K562 (cell line): ENCODE data around the gene DELE1. TPM values are rescaled to one million over a fixed set of nuclear protein-coding genes. Genes with fewer than 3 reads are reported as not detected.

Source experiments
- CBFA2T2 ChIP-seq: fragments of 450-650 bp; conservative IDR thresholded peaks from 2 replicates; pipeline ENCODE4 v1.6.1; 2017; ENCODE audit warnings: mild to moderate bottlenecking
- FOXK2 ChIP-seq, 2 experiments: fragments of 450-650 bp; IDR thresholded peaks in 1 of 2; conservative IDR thresholded peaks in 1 of 2; 2 replicates each; pipeline ENCODE4 v1.6.1; 2016; ENCODE audit warnings: low read depth in 2 of 2, mild to moderate bottlenecking in 1 of 2
- JUND ChIP-seq, 2 experiments: IDR thresholded peaks; 2 replicates in 1 of 2; 3 replicates in 1 of 2; pipeline ENCODE4 v1.6.1; 2011; ENCODE audit warnings: borderline replicate concordance in 2 of 2, low read depth in 2 of 2, low read length in 2 of 2, improper control_type of control experiment in 1 of 2, missing biosample characterization in 1 of 2, missing genetic modification characterization in 1 of 2, missing genetic modification reagents in 1 of 2
- MYC ChIP-seq, 2 experiments: fragments of 250-450 bp in 1 of 2; sonication (Bioruptor Pico) in 1 of 2; IDR thresholded peaks; 2 replicates each; pipeline versions ENCODE4 v1.5.1 to v1.6.1; 2012 to 2021; ENCODE audit warnings: low read depth in 2 of 2, borderline replicate concordance in 1 of 2, improper control_type of control experiment in 1 of 2, low read length in 1 of 2, mild to moderate bottlenecking in 1 of 2, moderate library complexity in 1 of 2
- SRSF7 ChIP-seq: fragments of 200-400 bp; formaldehyde crosslinking; optimal IDR thresholded peaks from 2 replicates; pipeline ENCODE3; 2017; ENCODE audit warnings: mild to moderate bottlenecking, low read depth, low read length
- U2AF2 ChIP-seq: fragments of 200-400 bp; formaldehyde crosslinking; optimal IDR thresholded peaks from 2 replicates; pipeline ENCODE3; 2017; ENCODE audit warnings: low read depth, mild to moderate bottlenecking, low read length
- polyA plus RNA-seq, 8 experiments: library from polyadenylated mRNA; depleted of rRNA in 4 of 8; stranded (reverse) in 5 of 8; unstranded in 3 of 8; fragments of >200 nt; fragmentation: Nextera tagmentation in 2 of 8; fragmentation: Illumina TruSeq in 1 of 8; extraction: Ambion mirVana in 2 of 8; extraction: Trizol in 1 of 8; gene quantifications; 2 replicates each; pipeline versions ENCODE4 v1.2.1 to v1.2.3, GENCODE V29; 2011 to 2014; ENCODE audit warnings: inconsistent platforms in 1 of 8, missing spikeins in 1 of 8
- total RNA-seq, 7 experiments: library from RNA; depleted of rRNA in 6 of 7; stranded (reverse); fragments of >200 nt in 6 of 7; fragmentation: Illumina TruSeq in 2 of 7; extraction: Trizol in 2 of 7; gene quantifications; 2 replicates each; pipeline versions ENCODE4 v1.2.1 to v1.2.3, GENCODE V29; 2011 to 2021; ENCODE audit warnings: low replicate concordance in 1 of 7
- TF ChIP-seq, protein P1 (sequence below): sonication (generic); formaldehyde crosslinking; IDR thresholded peaks from 2 replicates; pipeline ENCODE4 v1.8.0; 2023; ENCODE audit warnings: mild to moderate bottlenecking, missing genetic modification reagents
- TF ChIP-seq, protein P2 (sequence below): fragments of 250-450 bp; sonication (Bioruptor Pico); IDR thresholded peaks from 2 replicates; pipeline ENCODE4 v1.8.0; 2021; ENCODE audit warnings: borderline replicate concordance, mild to moderate bottlenecking, moderate library complexity; ENCODE audit not compliant: poor library complexity, severe bottlenecking
- TF ChIP-seq, protein P3 (sequence below): fragments of 200-800 bp; sonication (Bioruptor generic); IDR thresholded peaks from 2 replicates; pipeline ENCODE4 v1.6.1; 2017; ENCODE audit warnings: missing genetic modification characterization, missing compliant biosample characterization
- TF ChIP-seq, protein P4 (sequence below): fragments of 200-600 bp; sonication (generic); IDR thresholded peaks from one replicate; pipeline ENCODE4 v1.6.1; 2012; ENCODE audit warnings: mild to moderate bottlenecking, low read depth, low read length, inconsistent platforms

Gene DELE1
- total and polyA plus RNA-seq, 9 of the 15 experiments (the other 6 are each of a cell fraction or from before 2014, with no cell fraction given) = 16.6 to 74.4 (median 49.8) TPM

DNA sequence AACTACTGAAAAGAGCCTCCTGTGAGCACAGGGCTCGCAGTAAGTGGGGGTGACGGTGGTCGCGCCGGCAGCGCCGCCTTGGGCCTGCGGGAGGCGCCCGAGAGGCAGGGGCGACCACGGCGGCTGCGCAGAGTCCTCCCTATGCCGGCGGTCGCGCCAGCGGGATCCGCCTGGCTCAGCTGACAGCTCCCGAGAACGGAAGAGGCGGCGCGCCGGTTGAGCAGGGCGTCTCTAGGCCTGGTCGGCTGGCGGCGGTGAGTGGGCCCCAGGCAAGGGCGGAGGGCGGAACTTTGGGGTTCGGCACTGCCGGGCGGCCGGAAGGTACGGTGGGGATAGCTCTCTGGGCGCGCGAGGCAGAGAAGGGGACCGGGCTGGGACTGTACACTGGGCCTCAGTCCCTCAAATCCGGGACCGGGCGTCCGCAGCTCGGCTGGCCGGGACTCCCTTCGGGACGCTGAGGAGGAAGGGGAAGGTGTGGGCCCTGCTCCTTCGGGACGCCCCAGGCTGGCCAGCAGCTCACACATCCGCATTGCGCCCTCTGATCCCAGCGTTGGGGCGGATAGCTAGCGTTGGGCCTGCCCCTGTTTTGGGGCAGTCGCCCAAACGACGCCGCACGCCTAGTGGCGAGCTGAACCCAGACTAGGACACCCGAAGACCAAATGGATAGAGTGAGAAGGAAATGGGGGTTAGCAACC lies 45.4 kb downstream of the DELE1 start, which contains the start of gene RNF14 (continued):
- TF ChIP-seq, protein P1, sequence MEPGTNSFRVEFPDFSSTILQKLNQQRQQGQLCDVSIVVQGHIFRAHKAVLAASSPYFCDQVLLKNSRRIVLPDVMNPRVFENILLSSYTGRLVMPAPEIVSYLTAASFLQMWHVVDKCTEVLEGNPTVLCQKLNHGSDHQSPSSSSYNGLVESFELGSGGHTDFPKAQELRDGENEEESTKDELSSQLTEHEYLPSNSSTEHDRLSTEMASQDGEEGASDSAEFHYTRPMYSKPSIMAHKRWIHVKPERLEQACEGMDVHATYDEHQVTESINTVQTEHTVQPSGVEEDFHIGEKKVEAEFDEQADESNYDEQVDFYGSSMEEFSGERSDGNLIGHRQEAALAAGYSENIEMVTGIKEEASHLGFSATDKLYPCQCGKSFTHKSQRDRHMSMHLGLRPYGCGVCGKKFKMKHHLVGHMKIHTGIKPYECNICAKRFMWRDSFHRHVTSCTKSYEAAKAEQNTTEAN (CRISPR knock-in tag) = 0 out of 2 replicates have a peak, but pooled peaks have one; percentile 27
- TF ChIP-seq SRSF7 = no peak
- no peak for TF ChIP-seq JUND (IDR thresholded peaks at IDR 0.05; ENCODE audit: borderline replicate concordance, low read depth, low read length)
- TF ChIP-seq JUND (tag; IDR thresholded peaks at IDR 0.05; ENCODE audit: borderline replicate concordance, low read depth, low read length) = no peak
- TF ChIP-seq, protein P2, sequence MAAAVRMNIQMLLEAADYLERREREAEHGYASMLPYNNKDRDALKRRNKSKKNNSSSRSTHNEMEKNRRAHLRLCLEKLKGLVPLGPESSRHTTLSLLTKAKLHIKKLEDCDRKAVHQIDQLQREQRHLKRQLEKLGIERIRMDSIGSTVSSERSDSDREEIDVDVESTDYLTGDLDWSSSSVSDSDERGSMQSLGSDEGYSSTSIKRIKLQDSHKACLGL (CRISPR knock-in tag) = no peak
- peak; percentile 66 for TF ChIP-seq MYC (IDR thresholded peaks at IDR 0.05; ENCODE audit: low read depth, low read length)
- TF ChIP-seq MYC (CRISPR knock-in tag; IDR thresholded peaks at IDR 0.05; ENCODE audit: borderline replicate concordance, low read depth) = peak; percentile 81; the same call in 1 of the 2 replicates
- no peak for TF ChIP-seq FOXK2 (conservative IDR thresholded peaks at IDR 0.05 in 1 of 2, IDR thresholded peaks at IDR 0.05 in 1 of 2; ENCODE audit: low read depth in 2 of 2)
- no peak for TF ChIP-seq U2AF2
- TF ChIP-seq, protein P3, sequence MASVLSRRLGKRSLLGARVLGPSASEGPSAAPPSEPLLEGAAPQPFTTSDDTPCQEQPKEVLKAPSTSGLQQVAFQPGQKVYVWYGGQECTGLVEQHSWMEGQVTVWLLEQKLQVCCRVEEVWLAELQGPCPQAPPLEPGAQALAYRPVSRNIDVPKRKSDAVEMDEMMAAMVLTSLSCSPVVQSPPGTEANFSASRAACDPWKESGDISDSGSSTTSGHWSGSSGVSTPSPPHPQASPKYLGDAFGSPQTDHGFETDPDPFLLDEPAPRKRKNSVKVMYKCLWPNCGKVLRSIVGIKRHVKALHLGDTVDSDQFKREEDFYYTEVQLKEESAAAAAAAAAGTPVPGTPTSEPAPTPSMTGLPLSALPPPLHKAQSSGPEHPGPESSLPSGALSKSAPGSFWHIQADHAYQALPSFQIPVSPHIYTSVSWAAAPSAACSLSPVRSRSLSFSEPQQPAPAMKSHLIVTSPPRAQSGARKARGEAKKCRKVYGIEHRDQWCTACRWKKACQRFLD (CRISPR knock-in tag) = no peak
- TF ChIP-seq CBFA2T2 = 0 out of 2 replicates have a peak, but pooled peaks have one; percentile 1
- TF ChIP-seq, protein P4, sequence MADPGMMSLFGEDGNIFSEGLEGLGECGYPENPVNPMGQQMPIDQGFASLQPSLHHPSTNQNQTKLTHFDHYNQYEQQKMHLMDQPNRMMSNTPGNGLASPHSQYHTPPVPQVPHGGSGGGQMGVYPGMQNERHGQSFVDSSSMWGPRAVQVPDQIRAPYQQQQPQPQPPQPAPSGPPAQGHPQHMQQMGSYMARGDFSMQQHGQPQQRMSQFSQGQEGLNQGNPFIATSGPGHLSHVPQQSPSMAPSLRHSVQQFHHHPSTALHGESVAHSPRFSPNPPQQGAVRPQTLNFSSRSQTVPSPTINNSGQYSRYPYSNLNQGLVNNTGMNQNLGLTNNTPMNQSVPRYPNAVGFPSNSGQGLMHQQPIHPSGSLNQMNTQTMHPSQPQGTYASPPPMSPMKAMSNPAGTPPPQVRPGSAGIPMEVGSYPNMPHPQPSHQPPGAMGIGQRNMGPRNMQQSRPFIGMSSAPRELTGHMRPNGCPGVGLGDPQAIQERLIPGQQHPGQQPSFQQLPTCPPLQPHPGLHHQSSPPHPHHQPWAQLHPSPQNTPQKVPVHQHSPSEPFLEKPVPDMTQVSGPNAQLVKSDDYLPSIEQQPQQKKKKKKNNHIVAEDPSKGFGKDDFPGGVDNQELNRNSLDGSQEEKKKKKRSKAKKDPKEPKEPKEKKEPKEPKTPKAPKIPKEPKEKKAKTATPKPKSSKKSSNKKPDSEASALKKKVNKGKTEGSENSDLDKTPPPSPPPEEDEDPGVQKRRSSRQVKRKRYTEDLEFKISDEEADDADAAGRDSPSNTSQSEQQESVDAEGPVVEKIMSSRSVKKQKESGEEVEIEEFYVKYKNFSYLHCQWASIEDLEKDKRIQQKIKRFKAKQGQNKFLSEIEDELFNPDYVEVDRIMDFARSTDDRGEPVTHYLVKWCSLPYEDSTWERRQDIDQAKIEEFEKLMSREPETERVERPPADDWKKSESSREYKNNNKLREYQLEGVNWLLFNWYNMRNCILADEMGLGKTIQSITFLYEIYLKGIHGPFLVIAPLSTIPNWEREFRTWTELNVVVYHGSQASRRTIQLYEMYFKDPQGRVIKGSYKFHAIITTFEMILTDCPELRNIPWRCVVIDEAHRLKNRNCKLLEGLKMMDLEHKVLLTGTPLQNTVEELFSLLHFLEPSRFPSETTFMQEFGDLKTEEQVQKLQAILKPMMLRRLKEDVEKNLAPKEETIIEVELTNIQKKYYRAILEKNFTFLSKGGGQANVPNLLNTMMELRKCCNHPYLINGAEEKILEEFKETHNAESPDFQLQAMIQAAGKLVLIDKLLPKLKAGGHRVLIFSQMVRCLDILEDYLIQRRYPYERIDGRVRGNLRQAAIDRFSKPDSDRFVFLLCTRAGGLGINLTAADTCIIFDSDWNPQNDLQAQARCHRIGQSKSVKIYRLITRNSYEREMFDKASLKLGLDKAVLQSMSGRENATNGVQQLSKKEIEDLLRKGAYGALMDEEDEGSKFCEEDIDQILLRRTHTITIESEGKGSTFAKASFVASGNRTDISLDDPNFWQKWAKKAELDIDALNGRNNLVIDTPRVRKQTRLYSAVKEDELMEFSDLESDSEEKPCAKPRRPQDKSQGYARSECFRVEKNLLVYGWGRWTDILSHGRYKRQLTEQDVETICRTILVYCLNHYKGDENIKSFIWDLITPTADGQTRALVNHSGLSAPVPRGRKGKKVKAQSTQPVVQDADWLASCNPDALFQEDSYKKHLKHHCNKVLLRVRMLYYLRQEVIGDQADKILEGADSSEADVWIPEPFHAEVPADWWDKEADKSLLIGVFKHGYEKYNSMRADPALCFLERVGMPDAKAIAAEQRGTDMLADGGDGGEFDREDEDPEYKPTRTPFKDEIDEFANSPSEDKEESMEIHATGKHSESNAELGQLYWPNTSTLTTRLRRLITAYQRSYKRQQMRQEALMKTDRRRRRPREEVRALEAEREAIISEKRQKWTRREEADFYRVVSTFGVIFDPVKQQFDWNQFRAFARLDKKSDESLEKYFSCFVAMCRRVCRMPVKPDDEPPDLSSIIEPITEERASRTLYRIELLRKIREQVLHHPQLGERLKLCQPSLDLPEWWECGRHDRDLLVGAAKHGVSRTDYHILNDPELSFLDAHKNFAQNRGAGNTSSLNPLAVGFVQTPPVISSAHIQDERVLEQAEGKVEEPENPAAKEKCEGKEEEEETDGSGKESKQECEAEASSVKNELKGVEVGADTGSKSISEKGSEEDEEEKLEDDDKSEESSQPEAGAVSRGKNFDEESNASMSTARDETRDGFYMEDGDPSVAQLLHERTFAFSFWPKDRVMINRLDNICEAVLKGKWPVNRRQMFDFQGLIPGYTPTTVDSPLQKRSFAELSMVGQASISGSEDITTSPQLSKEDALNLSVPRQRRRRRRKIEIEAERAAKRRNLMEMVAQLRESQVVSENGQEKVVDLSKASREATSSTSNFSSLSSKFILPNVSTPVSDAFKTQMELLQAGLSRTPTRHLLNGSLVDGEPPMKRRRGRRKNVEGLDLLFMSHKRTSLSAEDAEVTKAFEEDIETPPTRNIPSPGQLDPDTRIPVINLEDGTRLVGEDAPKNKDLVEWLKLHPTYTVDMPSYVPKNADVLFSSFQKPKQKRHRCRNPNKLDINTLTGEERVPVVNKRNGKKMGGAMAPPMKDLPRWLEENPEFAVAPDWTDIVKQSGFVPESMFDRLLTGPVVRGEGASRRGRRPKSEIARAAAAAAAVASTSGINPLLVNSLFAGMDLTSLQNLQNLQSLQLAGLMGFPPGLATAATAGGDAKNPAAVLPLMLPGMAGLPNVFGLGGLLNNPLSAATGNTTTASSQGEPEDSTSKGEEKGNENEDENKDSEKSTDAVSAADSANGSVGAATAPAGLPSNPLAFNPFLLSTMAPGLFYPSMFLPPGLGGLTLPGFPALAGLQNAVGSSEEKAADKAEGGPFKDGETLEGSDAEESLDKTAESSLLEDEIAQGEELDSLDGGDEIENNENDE = no peak
